Measurements from ENCODE around the gene TSPYL4.

DNA sequence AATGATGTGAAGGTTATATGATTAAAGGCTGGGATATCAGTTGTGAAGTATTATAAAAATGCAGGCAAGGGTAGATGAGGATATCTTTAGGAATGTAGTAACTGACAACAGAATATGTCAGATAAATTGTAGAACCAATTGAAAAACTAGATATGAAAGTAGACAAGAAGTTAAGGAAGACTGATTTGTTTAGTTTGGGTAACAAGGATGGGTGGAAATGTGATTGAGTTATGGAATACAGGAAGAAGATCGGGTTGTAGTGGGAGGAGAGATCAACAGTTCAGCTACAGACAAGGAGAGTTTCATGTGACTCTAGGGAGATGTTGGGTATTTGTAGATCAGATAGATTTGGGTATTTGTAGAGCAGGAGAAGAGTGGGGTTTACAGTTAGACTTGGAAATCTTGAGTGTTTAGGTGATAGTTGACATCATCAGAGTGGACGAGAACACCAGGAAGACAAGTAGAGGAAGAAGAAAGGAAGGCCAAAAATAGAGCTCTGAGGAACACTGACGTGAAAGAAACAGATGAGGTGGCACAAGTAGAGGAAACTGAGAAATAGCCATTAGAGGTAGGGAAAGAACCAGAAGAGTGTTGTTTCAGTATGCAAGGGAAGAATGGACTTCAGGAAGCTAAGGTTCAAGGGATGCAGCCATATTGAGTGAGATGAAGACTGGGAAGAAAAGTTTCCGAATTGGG, 38.0 kb upstream of the TSPYL4 start:
- TF ChIP-seq, protein P1, sequence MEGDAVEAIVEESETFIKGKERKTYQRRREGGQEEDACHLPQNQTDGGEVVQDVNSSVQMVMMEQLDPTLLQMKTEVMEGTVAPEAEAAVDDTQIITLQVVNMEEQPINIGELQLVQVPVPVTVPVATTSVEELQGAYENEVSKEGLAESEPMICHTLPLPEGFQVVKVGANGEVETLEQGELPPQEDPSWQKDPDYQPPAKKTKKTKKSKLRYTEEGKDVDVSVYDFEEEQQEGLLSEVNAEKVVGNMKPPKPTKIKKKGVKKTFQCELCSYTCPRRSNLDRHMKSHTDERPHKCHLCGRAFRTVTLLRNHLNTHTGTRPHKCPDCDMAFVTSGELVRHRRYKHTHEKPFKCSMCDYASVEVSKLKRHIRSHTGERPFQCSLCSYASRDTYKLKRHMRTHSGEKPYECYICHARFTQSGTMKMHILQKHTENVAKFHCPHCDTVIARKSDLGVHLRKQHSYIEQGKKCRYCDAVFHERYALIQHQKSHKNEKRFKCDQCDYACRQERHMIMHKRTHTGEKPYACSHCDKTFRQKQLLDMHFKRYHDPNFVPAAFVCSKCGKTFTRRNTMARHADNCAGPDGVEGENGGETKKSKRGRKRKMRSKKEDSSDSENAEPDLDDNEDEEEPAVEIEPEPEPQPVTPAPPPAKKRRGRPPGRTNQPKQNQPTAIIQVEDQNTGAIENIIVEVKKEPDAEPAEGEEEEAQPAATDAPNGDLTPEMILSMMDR (IDR thresholded peaks at IDR 0.05; ENCODE audit: borderline replicate concordance, extremely low read depth, low read length, poor library complexity, severe bottlenecking), result no peak
- no peak for TF ChIP-seq EZH2 (IDR thresholded peaks at IDR 0.05; ENCODE audit: borderline replicate concordance, low read depth, low read length, severe bottlenecking)

Data from DND-41 (cell line).